GM19035 (cell line): ENCODE data around the gene KRT31.
"Not testable (repeated sequence)": the region's sequence is repeated elsewhere in the genome, so short reads cannot be mapped to it uniquely, and the experiment has no call there.

Experiments
- ATAC-seq: cut with Tn5 transposase; IDR thresholded peaks from one replicate; pipeline ENCODE4 v1.9.1; 2021; ENCODE audit not compliant: unreplicated experiment

KRT31 gene

DNA sequence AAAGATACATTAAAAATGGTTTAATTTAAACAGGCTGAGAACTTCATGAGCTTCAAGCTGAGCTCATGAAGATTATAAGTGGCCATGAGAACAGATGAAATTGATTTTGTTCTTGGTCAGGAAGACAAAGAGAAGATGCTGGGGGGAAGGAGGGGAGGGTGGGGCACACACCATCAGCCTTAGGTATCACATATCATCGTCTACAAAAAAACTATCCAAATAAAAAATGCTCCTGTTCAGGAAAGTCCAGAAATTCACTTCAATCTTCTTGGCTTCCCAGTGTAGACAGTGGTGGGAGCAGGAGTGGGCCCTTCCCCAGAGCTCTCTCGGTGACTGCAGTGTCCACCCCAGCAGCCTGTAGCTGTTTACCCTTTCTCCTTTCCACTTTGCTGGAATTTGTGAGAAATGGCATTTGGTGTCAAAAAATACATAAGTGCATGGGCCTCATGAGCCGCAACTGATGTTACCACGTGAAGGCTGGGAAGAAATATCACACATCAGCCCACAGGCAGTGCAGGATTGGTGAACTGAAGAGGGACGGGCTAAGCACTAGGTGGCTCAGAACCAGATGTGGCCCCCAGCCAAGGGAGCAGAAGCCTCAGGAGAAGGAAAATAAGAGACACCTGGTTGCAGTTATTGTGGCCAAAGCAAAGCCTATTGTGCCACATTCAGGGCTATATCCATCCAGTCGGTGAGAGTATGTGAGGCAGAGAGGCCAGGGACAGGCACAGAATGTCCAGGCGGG, 20.9 kb upstream of the KRT31 start:
- no peak for ATAC-seq

DNA sequence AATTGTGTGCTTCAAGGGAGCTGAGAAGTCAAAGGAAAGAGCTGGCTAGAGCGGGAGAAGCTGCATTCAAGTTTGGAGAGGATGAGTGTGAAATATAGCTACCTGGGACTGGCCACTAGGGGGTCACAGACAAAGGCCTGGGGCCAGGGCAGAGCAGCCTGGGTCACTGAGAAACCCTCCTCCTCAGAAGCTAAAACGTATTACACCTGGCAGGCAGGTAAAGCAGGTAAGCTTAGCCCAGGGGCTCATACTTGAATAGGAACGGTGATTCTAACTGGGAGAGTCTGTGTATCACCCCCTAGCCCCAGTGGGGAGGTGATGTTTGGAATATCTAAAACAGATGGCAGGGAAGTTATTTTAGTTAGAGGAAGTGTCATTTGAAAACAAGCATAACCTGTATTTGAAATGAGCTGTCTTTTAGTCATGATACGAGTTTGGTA, 20.2 kb upstream of the KRT31 start:
- ATAC-seq: no peak

DNA sequence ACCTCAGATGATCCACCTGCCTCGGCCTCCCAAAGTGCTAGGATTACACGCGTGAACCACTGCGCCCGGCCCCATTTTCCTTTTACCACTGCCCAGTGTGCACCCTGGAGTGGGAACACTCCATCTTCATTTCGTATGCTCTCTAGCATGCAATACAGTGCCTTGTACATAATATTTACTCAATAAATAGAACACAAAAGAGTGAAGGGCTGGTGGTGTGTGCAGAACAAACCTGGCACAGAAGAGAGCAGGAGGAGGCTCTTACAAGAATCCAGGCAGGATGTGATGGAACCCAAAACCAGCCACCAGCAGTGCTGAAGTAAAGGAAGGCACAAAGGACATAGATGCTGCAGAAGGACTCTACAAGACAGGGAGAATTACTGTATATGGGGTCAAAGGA, 19.7 kb upstream of the KRT31 start:
- no peak for ATAC-seq

DNA sequence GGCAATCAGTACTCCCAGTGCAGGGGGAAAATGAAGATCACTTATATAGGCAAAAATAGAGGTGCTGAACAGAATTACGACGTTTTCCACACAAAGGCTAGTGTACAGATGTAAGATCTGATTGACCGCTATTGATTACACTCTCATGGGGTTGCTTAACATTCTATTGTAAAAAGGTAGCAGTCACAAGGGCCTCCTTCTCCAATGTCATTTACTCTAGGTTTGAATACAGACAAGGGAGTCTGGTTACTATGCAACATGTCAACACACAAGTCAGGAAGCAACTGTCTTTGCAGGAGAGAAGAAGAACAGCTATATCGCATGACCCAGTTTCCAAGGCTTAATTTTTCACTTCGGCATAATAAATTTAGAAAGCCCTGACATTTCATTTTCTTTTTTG, 19.1 kb upstream of the KRT31 start:
- no peak for ATAC-seq

DNA sequence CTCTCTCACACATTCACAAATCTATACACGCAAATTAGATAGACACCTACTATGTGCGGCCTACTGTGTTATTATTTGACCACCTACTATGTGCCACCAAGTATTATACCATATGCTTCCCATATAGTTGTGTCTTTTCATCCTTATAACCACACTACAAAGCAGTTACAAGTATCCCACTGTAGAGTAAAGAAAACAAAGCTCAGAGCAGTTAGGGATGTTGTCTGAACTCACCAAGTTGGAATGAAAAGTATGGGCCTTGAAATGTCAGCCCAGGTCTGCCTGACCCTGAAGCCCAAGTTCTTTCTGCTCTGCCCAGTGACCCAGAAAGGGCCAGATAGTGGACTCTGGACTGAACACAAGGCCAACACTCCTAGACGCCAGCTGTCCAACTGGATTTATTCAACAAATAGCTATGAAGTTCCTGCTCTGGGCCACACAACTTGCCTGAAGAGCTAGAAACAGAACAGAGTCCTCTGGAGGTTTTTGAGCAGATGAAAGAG, 18.5 kb upstream of the KRT31 start:
- ATAC-seq: no peak

DNA sequence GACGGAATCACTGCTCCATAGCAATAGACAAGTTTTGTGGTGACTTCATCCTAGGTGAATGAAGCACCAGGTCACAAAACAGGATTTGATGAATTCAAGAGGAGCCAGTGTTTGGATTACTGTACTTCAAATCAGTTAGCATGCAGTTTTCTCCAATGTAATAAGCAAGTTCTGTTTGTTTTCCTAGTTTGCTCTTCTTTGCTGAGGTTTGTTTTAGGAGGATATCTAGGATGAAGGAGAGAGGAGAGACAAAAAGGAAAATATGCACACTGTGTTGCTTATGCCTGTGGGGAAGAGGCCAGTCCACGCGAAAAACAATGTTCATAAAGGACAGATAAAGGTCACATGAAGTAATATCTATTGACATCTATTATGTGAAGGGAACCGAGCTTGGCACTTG, 18.0 kb upstream of the KRT31 start:
- no peak for ATAC-seq

DNA sequence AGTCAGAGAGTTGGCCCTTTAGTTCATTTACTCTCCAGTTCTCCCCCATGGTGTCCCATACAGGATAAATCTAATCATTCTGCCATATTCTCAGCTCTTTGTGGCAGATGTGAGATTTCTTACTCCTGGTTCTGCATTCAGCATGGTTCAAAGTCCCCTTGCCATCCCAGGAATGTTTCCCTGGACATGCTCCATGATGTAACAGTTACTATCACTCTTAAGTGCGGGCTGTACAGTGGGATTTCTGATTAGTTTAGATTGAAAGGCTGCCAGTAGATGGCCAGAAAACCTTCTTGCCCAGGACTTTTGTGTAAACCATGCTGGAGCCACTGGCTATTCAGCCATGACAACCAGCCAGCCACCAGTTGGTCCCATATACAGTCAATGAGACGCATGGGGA, 16.6 kb upstream of the KRT31 start:
- no peak for ATAC-seq

DNA sequence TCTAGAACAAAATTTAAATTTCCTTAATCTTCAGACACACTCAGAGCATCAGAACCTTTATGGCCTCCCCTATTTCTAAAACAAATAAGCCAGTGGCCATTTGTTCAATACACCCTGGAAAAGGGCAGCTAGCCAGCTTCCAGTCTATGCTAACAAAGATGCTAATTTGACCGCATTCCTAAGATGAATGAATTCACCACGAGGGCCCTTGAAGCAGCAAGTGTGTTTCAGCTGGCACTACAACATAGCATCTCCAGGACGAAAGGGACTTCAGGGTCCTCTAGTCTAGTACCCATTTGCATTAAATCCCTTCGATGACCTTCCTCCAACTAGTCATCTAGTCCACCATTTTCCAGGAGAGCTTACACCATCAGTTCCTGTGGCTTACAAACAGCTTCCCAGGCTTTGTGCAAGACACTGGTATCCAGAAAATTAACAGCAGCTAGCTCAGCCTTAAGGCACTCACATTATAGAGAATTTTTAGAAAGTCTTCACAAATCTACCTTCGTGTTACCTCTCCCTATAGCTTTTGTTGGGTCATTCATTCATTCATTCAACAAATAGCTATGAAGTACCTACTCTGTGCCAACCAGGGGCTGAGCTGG, 16.0 kb upstream of the KRT31 start:
- no peak for ATAC-seq

DNA sequence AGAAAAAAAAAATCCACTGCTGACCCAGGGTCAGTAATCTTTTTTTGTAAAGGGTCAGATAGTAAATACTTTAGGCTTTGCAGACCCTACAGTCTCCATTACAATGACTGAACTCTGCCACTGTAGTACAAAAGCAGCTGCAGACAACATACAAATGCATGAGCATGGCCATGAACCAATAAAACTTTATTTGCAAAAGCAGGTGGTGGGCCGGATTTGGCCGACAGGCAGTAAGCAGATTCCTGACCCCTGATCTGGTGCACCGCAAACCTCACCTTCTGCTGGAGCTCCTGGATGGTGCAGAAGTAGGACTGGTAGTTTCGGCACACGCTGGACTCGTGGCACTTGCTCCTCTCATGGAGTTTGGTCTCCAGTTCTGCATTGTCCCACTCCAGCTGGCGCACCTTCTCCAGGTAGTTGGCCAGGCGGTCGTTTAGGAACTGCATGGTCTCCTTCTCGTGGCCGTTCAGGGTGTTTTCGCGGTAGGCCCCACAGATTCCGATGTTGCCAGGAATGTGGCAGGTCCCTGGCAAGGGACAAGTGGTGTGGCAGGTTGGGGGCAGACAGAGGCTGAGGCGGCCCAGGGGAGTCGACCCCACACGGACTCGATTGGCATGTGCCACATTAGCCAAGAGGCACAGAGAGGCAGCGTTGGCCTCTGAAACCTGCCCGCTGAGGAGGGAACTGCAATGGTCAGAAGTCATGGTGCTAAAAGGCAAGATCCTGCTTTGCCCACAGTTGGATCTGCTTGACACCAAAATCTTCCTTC, 13.8 kb upstream of the KRT31 start:
- ATAC-seq: no peak

DNA sequence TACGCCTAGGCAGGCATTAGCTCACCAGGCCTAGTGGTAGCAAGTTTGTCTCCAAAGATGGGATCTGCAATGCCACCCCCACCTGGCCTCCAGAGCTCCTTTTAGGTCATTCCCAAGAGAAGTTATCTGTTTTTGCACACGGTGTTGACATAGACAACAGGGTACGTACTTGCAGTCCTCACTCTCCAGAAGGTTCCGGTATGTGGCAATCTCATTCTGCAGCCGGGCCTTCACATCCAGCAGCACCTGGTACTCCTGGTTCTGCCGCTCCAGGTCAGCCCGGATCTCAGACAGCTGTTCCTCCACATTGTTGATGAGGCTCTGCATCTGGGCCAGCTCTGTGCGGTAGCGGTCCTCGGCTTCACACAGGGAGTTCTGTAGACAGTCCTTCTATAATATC, 9.8 kb upstream of the KRT31 start:
- no peak for ATAC-seq

DNA sequence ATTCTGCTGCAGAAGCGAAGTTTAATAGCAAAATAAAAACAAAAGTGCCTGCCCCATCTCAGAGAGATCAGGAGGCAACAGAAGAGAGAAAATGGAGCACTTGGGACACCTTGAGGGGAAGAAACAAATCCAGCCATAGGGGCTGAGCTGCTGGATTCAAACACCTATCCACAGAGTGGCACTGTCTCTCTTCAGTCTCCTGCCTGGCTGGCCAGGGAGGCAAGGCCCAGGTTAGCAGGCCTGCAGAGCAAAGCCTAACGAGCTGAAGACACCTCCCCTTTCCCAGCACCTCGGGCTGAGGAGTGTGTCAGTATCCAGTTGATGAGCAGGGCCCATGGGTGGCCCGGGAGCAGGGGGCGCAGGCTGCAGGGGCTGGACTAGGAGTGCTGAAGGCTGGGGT, 8.8 kb upstream of the KRT31 start:
- no peak for ATAC-seq

DNA sequence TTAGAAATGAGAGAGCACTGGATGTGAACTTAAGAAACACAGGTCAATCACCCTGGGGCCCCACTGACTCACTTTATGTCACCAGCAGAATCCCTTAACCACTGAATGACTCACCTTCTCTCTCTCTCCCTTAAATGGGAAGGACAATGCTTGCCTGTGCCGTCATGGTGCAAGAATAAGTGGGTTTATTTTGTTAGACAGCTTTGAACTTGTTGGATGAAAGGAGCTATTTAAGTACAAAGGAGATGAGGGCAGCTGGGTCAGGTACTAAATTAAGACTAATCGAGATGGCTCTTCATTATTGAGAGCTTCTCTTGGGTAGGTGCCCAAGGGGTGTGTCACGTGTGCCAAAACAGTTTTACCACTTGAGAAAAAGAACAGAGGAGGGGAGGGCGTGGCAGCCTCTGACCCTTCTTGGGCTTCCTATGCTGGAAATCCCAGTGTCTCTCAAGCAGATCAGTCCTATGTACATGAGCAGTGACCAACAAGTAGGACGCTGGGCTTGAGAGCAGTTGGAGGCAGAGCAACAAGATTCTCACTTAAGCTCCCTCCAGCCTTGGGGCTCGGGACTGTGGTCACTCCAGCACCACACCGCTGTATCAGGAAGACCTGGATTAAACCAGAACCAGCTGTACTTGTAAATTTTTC, 6.7 kb upstream of the KRT31 start:
- no peak for ATAC-seq

DNA sequence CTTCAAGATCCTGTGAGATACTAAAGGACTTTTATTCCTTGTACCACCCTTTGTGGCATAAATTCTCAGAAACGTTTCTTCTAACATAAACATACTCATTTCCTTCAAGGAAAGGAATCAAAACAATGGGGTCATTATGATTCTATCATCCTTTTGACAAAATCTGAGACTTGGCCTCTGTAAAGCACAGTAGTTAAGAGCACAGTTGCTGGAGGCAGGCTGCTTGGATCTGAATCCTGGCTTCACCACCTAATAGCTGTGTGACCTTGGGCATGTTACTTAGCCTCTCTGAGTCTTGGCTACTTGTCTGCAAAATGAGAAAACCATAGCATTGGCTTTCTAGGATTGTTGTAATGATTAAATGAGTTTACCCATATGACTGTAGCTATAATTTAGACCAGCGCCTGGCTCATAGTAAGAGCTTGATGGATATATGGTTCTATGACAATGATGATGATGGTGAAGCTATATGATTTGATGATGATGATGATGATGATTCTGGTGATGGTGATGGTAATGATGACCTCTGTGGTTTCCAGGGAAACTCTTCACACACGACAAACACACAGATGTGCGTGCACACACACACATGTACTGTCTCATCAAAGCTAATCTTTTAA, 6.1 kb upstream of the KRT31 start:
- ATAC-seq: no peak

DNA sequence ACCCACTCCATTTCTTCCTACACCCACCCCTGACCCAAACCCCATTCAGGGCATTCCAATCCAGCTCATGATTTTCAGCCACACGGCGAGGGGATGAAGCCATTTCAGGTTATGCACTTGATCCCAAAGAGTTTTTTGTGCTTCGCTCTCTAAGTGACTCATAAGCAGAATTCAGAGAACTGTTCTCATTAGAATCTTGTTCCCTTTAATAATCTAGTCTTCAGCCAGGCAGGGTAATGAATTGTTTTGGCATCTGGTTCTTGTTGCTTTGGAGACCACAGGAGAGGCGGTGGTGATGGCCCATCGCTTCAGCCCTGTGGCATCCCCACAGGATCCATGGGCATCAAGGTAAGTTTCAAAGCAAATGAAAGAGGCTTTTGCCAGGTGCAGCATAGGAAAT, 4.8 kb upstream of the KRT31 start:
- ATAC-seq: no peak

DNA sequence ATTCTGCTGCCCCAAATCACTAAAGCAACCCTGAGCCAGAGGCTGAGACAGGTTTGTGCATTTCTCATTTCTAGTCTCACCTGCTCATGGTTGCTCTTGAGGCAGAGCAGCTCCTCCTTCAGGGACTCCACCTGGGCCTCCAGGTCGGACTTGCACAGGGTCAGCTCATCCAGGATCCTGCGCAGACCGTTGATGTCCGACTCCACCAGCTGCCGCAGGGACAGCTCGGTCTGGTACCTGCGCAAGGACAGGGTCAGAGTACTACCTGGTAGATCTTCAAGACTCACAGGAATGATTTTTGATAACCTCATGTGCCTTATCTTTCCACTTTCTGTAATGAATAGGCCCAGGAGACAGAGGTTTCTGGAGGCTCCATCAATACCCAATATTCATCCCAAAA, 1.1 kb downstream of the KRT31 start:
- ATAC-seq: no peak

DNA sequence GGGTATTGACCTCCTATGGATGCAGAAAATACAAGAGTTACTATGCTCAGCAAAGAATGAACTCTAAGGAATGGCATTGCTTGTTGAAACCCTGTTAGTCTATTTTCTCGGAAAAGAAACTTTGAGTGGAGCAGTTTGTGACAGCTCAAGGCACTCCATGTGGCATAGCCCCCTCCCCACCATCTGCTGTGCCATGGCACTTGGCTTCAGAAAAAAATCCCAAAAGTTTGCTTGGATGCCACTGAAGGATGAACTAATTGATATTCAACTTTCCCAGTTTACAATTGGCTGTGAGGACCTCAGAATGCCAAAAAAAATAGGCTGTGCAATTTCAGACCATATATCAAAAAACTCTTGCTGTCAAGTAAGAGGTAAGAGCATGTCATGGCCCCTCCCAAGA, 1.8 kb downstream of the KRT31 start:
- ATAC-seq: no peak

DNA sequence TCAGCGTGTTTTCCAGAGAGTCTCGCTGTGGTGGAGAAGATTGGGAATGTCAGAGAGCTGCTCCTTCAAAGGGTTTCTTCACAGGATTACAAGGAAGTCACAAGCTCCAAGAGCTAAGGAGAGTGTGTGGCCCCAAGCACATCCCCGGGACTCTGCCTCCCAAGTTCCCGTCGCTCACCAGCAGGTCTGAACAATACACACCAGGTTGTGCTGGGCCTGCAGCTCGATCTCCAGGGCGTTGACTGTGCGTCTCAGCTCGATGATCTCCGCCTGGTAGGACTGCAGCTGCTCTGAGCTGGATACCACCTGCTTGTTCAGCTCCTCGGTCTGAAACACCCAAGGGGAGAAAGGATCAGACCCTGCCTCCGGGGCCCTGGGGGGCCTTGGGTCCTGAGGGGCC, 2.4 kb downstream of the KRT31 start:
- ATAC-seq: not testable (repeated sequence)

DNA sequence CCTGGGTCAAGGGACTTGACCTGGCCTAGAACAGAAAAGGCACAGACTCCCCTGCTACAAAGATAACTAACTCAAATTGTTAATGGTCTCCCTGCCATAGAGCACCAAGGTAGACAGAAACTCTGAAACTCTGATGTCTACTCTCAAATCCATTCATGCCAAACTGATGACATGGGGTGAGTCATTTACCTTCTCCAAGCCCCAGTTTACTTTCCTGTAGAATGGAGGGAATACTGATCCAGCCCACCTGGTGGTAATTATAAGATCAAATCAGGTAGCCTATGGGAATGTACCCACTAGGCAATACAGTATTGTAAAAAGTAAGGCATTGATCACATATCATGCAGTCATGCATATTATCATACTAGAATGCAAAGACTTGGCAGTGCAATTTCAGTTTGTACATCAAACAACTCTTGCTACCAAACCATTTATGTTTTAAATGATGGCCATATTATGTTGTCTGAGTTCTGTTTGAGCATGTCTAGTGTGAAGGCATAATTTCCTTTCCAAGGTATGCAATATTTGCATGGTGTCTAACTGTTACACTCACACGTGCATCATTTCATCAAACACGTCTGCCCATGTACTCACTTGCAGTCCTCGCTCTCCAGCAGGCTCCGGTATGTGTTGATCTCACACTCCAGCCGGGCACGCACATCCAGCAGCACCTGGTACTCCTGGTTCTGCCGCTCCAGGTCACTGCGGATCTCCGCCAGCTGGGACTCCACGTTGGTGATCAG, 3.0 kb downstream of the KRT31 start:
- no peak for ATAC-seq

DNA sequence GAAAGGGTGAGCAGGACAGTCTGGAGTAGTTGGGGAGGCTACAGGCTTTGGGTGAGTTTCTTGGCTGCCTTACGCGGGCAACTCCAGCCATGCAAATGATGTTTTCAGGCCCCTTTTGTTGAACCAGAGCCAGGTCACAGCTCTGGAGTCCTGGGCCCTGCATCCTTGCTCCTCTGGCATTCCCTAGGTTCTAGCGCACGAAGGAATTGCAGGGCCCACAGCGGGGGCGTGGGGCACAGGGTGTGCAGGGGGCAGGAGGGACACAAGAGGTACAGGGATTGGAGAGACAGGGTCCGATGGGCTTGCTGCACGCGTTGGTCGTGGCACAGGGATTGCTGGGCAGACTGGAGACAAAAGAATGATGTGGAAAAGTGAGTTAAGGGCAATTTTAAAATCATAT, 3.6 kb downstream of the KRT31 start:
- ATAC-seq: no peak

DNA sequence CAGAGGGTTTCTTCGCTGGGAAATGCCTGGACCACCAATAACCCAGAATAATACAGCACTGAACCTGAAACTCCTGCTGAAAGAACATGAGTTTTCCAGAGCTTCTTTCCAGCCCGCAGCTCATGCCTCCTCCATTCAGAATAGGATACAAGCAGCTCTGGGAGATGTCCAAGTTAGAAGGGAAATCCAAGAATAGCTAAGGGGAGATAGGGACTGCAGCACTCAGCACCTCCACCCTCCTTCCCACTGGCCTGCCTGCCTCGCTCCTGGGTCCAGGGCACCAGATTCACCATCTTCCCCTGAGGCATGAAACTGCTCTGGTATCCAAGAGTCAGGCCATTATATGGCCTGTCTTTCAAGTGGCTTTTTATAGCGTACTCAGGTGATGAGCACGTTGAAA, 4.1 kb downstream of the KRT31 start:
- no peak for ATAC-seq
